ENCODE results near the gene TXNDC2. TPM values are rescaled to one million over a fixed set of nuclear protein-coding genes. Genes with fewer than 3 reads are reported as not detected.
A peak's percentile ranks its signal among the peaks of the same experiment; 100 is the strongest.

TXNDC2 gene
- total and polyA plus RNA-seq, 9 of the 15 experiments (the other 6 are each of a cell fraction or from before 2014, with no cell fraction given), result 1.2 to 4.9 (median 2.3) TPM

- TF ChIP-seq CHD7 (IDR thresholded peaks at IDR 0.05; ENCODE audit: low read depth, low read length), result no peak
- TF ChIP-seq IRF9 (tag; IDR thresholded peaks at IDR 0.05), result peak; percentile 79
- no peak for TF ChIP-seq CCAR2 (IDR thresholded peaks at IDR 0.05; ENCODE audit: low read depth, low read length)
- 0 out of 2 replicates have a peak, but pooled peaks have one; percentile 12 for TF ChIP-seq ZNF354B (CRISPR knock-in tag; IDR thresholded peaks at IDR 0.05)
- TF ChIP-seq KLF6 (CRISPR knock-in tag; IDR thresholded peaks at IDR 0.05; ENCODE audit: borderline replicate concordance), result peak; percentile 74; the same call in 1 of the 2 replicates
- 0 out of 2 replicates have a peak, but pooled peaks have one; percentile 50 for TF ChIP-seq TRIM28 (IDR thresholded peaks at IDR 0.05)
- TF ChIP-seq STAT5A (IDR thresholded peaks at IDR 0.05; ENCODE audit: borderline replicate concordance, low read length), result peak; percentile 41; the same call in 1 of the 2 replicates
- peak; percentile 95 for TF ChIP-seq LCOR (CRISPR knock-in tag; IDR thresholded peaks at IDR 0.05)
- peak in 1 of 2 experiments; percentile 27; a peak in 2 of 4 replicates for TF ChIP-seq NRF1 (conservative IDR thresholded peaks at IDR 0.05 in 1 of 2, IDR thresholded peaks at IDR 0.05 in 1 of 2)
- TF ChIP-seq ZFP1 (CRISPR knock-in tag; IDR thresholded peaks at IDR 0.05), result 0 out of 2 replicates have a peak, but pooled peaks have one; percentile 22
- 0 out of 4 replicates have a peak, but pooled peaks have one; percentile 16 to 23 for TF ChIP-seq UBTF (IDR thresholded peaks at IDR 0.05; ENCODE audit: borderline replicate concordance in 1 of 2, low read depth in 2 of 2, low read length in 2 of 2)
- TF ChIP-seq SMAD1 (IDR thresholded peaks at IDR 0.05; ENCODE audit: low read depth, low read length, partially characterized antibody), result peak; percentile 37
Measured at GRCh38 chr18:9869715-9870430, 15.9 kb upstream of the TXNDC2 start (continued).

Data from K562 (cell line).